Measurements from ENCODE around the gene SLC8A2. TPM values are rescaled to one million over a fixed set of nuclear protein-coding genes. Genes with fewer than 3 reads are reported as not detected.

Gene SLC8A2
- total RNA-seq, 1 donor from 2014 or later = not detected

DNA sequence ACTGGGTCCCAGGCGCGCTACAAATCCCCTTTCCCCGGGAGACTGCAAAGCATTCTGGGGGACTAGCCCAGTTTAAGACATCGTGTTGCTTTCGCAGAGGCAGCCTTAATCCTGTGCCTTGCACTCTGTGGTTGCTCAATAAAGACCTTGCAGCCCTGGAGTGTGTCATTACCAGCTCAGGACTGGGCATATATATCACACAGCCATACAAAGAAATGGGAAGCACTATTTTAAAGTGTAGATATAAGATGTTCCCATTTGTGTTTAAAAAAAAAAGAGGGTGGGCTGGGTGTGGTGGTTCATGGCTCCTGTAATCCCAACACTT, 32.1 kb upstream of the SLC8A2 start:
- DNase-seq (ENCODE audit: extremely low read depth, low read depth, low spot score) = no peak

DNA sequence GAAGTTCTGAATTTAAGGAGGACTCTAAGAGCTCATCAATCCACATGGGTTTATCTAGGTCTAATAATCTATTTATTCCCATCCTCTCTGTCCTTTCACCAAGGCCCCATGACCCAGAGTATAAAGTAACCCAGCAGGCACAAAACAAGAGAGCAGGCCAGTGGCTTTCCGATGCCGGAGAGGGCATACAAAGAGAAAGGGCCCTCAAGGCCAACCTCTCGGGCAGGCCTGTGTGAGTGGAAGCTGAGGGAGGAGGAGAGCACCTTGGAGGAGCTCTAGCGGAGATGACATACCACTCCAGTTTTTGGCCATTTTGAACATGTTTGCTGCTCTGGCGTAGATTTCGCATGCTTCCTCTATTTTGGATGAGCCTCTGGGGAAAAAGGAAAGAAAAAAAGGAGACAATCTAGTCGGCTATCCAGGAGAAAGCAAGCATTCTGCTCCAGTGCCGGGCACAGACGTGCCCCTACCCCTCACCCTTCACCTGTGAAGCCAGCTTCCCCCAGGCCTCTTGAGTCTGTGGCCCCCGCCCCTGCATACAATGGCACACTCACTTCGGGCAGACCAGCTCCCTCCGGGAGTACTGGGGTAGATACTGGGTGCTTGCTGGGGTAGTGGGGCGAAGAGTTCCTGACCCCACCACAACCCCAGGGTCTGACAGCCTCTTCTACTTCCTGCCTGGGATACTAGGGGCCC, 31.6 kb upstream of the SLC8A2 start:
- DNase-seq (ENCODE audit: extremely low read depth, low read depth, low spot score) = no peak

DNA sequence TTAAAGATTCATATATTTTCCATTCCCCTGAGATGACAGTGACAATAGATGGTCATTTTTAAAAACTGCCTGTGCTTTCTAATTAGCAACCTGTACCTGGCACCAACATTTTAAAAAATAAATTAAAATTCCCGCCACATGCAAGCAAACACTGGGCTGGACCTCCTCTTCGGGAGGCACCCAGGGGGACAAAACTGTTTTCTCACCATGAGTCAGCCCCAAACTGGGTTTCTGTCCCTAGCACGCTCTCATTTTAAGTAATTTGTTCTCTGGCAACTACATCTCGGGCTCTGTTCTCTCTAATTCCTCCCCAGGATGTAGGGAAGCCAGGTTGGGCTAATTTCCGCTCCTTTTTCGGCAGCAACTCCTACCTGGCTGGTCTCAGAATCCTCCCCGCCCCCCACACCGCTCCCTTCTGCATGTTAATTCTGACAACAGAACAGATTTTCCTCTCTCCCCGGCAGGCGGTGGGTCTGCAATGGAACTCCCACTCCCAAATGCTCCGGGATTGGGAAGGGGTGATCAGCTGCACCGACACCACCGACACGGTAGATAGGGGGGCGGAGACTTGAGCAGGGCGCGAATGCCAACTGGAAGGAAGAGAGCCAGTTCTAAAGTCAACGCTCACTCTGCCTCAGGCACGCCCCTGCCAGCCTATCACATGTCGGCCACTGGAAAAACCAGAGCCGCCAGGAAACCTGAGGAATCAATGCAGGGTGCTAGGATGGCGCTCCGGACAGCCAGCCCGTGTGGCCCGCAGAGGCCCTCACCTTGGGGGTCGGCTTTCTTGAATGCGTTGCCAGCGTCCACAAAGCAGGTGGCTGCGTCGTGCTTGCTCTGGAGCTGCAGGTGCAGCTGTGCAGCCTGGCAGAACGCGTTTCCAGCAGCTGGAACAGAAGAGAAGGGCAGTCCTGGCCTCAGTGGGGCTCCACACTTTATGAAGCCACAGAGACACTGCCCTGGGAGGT, 28.5 kb upstream of the SLC8A2 start:
- DNase-seq (ENCODE audit: extremely low read depth, low read depth, low spot score) = no peak

DNA sequence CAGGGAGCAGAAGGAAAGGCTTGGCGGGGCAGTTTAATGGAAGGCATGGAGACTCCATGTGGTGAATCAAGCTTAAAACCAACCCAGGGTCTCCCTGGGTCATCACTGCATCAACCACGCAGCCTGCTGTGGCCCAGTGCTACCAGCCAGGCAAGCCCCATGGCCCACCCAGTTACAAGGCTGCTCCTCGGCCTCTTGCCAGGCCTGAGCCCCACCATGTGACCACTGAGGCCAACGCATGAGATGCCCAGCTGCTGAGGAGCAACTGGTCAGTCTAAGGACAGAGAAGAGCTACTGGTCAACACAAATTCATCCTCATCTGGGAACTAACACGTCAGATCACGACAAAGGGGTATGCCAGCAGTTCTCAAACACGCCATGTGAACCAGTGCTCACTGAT, 27.7 kb upstream of the SLC8A2 start:
- no peak for DNase-seq (ENCODE audit: extremely low read depth, low read depth, low spot score)

DNA sequence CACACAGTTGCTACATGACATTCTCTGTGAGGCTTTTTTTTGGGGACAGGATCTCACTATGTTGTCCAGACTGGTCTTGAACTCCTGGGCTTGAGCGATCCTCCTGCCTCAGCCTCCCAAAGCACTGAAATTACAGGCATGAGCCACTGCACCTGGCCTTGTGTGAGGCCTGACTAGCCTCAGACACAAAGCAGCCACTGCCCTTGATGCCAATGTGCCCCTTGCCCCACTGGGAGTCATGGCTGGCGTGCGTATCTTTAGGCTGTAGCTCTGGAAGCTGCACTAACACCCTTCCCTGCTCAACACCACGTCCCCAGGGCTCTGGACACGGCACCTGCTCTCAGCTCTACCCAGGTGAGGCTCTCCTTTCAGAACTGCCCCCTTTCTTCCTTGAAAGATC, 26.9 kb upstream of the SLC8A2 start:
- no peak for DNase-seq (ENCODE audit: extremely low read depth, low read depth, low spot score)

DNA sequence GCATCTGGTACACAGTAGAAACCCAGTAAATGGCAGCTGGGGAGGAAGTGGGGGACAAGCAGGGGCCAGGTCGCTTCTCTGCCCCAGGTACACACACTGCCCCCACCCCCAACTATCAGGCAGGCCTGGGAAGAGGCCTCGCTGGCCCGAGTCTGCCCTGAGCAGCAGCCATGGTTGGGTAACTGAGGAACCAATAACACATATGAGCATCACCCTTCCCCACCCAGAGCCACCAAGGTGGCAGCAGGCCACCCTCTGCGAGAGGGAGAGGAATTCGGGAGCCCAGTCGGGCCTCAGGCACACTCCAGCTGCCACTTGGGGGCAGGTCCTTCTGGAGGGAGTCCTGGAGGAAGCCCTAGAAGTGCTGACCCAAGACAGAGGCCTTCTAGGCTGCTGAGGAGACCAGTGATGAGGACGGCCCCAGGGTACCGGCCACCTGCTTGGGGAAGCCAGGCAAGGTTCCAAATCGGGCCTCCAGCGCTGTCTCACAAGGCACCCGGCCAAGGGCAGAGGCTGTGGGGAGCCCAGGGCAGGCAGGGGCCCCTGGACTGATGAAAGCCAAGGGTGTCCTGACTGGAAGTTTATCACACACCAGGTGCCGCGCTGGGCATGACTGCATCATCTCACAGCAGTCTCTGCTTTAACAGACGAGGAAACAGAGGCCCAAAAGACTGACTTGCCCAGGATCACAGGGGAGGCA, 26.3 kb upstream of the SLC8A2 start:
- DNase-seq (ENCODE audit: extremely low read depth, low read depth, low spot score) = no peak

DNA sequence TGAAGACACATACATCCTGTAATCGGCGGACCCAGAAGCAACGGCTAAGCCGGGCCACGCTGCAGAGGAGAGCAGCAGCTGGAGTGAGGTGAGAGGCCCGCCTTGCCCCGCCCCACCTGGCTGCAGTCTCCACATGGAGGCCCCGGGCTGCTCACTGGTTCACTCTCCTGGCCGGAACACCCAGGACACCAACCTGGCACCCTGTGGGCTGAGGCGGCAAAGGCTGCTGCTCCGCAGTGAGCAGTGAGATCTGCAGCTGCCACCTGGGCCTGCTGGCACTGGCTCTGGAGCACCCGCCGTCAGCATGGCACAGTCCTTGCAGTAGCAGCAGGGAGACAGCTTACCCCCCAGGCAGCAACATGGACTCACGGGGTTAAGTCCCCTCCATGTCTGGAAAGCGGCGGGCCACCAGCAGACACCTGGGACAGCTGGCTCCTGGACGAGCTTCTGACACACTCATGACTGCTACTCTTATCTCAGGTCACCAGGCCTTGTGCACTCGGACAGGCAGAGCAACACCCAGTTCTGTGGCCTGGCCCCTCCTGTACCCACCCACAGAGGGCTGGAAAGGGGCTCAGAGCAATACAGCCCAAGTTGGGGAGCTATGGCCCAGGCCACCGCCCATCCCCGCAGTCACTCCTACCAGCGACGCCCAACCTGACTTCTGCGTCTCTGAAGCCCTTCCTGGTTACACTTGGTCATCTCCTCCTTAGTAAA, 25.5 kb upstream of the SLC8A2 start:
- no peak for DNase-seq (ENCODE audit: extremely low read depth, low read depth, low spot score)

DNA sequence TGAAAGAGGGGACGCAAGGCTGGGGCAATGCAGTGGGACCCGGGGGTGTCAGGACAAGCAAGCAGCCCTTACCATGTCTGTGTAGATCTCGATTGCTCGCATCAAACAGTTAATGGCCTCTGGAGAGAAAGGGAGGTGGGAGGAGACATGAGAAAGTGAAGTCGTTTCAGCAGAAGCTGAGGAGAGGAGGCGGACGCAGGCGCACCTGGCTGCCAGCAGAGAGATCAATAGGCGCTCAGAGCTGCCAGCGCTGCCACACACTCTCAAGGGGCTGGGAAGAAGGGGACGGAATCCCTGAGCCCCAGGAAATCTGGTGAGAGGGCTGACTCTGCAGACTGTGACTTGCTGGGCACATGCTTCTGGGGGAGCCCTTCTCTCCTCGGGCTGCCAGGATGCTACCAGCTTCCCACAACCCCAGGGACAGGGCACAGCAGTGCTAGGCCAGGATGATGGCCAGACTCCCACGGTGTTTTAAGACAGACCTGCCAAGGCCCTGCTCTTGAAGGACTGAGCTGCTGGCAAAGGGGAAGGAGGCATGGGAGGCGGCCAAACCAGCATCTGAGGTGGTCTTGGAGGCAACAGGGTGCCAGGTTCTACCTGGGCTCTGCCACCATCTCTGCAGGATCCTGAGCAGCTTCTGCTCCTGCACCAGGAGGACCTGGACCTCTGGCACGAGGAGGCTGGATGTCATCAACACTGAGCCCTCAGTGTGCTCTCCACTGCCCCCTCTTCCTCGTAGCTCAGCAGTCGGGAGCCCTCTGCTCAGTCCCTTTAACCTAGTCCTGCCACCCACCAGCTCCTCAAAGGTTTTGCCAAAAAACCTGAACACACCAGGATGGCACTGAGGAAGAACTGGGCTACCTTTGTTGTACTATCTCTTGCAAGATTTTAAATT, 24.0 kb upstream of the SLC8A2 start:
- DNase-seq (ENCODE audit: extremely low read depth, low read depth, low spot score) = no peak

DNA sequence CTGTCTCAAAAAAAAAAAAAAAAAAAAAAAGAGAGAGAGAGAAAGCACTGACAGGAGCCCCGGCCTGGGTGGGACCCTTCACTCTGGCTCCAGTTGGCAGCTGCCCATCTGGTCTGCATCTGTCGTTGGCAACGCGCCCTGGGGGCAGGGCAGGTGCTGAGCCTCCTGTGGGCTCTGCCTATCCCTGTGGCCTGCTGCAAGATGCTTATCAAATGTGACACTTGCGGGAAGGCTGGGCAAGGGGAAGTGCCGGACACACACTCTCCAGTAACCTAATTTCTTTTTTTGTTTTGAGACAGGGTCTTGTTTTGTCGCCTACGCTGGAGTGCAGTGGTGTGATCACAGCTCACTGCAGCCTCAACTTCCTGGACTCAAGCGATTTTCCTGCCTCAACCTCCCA, 23.0 kb upstream of the SLC8A2 start:
- no peak for DNase-seq (ENCODE audit: extremely low read depth, low read depth, low spot score)

DNA sequence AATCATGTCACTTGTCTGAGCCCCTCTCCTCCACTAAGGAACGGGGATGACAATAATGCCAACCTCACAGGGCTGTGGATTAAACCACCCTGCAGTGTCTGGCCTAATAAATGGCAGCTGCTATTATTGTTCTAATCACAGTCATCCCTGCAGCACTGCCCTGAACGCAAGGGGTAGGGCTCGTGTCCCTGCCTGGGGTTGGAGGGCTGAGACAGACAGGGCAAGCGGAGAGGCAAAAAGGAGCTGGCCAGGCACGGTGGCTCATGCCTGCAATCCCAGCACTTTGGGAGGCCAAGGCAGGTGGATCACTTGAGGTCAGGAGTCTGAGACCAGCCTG, 22.5 kb upstream of the SLC8A2 start:
- no peak for DNase-seq (ENCODE audit: extremely low read depth, low read depth, low spot score)

DNA sequence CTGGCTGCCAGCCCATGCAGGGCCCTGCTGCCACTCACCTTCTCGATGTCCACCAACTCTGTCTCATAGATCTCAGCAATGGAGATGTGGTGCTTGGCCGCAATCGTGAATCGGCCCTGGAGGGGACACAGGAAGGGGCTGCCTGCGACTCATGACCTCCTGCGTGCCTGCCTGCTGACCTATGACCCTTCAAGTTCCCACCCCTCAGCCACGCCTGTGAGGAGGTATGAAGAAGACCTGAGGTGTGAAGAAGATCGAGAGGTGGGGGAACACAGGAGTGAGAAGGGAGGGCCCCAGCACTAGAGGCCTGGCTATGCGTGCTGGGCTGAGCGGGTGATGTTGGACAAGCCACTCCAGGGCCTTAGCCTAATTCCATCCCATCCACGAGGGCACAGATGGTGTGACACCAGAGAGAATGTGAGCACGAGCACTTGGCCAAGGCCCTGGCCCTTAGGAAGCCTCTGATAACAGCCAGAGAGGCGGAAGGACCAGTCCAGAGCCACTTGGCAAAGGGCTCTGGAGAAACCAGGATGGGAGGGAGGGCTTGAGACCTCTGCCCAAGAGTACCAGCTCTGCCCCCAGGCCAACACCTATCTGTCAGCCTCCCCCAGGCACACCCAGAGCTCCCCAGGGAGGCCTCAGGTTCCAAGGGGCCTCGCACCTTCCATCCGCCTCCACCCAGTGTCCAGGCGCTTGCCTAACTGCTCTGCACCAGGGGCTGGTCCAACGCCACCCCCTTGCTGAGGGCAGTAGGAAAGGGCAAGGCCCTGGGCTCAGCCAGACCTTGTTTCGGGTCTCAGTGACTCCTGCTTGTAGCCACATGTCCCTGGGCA, 21.9 kb upstream of the SLC8A2 start:
- no peak for DNase-seq (ENCODE audit: extremely low read depth, low read depth, low spot score)

DNA sequence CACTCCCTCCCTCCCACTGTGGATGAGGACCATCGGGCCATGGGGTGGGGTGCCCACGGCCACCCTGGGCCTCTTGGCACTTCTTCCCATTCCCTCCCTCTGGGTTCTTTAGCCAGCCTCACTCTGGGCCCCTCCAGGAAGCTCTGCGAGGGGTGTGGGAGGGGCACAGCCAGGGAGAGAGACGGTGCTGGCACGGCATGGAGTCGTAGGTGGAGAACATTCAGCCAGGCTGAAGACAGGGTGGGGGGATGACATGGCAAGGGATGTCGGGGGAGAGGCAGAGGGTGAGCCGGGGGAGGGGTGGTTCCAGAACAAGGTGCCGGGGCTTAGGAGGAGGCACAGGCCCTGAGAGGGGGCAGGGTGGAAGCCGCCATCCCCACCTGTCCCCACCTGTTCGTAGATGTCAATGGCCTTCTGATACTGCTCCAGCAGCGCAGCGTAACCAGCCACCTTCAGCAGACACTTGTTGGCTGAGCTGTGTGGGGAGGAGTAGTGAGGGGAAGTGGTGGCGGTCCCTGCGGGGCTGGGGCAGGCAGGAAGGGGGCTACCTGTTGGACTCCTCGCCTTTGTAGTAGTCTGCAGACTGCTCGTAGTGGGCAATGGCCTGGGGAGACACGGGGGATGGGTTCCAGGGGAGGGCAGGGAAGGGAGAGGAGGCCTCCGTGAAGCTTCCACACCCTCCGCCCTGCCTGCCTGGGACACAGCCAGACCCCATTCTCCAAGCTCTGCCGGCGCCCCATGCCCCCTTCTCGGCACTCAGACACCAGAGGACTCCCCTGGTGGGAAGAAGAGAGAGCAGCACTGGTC, 21.1 kb upstream of the SLC8A2 start:
- no peak for DNase-seq (ENCODE audit: extremely low read depth, low read depth, low spot score)

DNA sequence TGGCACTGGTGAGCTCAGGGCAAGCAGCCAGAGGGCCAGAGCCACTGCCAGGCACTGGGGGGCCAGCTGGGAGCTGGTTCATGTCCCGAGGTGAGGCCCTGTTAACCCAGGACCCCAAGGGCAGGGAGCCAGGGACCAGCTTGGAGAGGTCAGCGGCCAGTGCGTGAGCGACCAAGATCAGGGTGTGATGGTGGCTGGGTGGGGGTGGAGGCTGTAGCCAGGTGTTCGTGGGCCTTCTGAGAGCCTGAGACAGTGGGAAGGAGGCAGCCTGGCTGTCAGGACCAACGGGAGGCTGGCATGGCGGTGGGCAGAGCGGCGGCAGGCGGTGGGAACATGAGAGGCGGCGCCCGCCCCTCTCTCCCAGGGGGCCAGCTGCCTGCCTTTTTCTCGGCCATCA, 20.4 kb upstream of the SLC8A2 start:
- DNase-seq (ENCODE audit: extremely low read depth, low read depth, low spot score) = no peak

DNA sequence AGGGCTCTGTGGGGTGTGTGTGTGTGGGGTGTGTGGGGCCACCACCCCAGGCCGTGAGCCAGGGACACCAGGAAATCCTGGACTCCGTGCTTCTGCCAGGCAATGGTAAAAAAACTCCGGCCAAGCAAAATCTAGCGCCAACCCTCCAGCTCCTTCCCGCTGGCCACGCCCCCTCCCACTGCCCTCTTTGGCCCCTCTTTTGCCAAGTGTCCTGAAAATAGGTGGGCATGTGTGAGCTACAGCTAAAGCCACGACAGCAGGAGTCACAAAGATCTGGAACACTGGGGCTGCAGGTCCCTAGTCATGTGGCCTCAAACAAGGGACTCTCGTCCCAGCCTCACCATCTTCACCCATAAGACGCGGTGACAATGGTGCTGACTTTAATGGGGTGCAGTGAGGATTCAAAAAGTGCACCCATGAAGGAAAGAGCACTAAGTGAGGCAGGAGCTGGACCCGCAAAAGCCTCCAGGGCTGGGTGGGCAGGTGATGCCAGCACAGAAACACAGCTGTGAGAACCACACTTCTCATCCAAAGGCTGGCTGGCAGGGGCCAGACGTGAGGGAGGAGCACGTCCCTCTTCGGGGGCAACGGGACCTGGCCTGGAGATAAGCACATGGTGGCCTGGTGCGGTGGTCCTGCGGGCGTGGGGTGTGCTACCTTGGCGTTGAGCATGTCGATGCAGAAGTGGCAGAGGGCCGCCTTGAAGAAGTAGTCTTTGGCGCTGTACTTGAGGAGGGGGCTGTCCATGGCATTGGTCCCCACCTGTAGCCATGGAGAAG, 19.9 kb upstream of the SLC8A2 start:
- no peak for DNase-seq (ENCODE audit: extremely low read depth, low read depth, low spot score)

DNA sequence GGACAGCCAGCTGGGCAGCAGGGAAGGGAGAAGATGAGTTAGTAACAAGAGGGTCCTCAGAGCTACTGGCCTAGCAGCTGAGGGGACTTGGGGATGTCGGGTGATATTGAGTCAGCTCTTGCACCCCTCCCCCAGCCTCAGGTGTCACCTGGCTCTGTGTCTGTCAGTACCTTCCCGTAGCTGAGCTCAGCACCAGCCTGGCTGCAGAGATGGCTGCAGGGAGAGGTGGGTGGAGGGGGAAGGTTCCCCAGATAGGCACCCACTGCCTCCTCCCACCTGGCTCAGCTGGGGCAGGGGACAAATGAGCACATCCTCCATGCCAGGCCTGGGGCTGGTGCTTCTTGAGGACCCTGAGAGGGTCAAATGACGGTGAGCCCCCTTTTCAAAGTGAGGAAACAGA, 19.2 kb upstream of the SLC8A2 start:
- no peak for DNase-seq (ENCODE audit: extremely low read depth, low read depth, low spot score)

DNA sequence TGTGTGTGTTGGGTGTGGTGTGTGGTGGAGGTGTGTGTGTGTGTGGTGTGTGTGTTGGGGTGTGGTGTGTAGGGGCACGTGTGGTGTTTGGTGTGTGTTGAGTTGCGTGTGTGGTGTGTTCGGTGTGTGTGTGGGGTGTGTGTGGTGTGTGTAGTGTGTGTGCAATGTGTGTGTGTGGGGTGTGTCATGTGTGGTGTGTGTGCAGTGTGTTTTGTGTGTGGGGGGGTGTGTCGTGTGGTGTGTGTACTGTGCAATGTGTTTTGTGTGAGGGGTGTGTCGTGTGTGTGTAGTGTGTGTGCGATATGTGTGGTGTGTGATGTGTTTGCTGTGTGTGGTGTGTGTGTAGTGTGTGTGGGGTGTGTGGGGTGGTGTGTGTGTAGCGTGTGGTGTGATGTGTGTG, 18.3 kb upstream of the SLC8A2 start:
- DNase-seq (ENCODE audit: extremely low read depth, low read depth, low spot score) = no peak

DNA sequence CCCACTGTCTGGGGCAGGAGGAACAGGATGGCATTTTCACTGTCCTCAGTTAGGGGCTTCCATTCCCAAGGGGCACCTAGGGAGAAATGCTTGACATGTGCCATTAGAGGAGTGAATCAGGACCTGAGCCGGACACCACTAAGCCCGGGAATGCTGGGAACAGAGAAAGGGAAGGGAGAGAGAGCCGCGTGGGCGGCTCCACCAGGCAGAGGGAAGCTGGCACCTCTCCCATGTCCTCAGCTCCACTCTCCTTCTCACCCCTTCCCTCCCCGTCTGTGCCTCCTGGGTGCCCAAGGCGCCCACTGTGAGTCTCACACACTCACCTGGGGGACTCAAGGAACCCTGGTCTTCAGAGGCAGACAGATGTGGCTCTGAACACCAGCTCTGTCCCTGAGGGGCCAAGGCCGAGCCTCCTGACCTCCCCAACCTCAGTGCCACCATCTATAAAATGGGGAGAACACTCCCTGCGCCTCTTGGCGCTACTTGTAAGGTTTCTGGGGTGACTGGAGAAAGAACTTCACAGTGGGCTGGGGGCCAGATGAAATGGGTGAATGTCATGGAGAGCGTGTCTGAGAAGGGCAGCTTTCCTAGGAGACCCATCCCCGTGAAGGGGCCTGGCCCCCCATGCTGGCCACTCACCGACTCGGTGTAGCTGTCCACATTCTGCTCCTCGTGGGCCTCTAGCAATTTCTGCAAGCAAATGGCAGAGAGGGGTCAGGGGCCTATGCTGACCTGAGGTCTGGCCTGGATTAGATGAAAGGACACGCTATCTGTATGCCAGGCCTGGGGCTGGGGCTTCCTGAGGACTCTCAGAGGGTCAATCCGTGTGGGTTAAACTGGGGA, 17.6 kb upstream of the SLC8A2 start:
- DNase-seq (ENCODE audit: extremely low read depth, low read depth, low spot score) = no peak

All from glomerular endothelial cell (primary cell).